ENCODE results near the gene BHMT2. TPM values are rescaled to one million over a fixed set of nuclear protein-coding genes. Genes with fewer than 3 reads are reported as not detected.

BHMT2 gene
- total and polyA plus RNA-seq, 2 donors: 0.05 to 1.0 TPM

GRCh38 chr5:79031485-79031867 lies 38.1 kb upstream of the BHMT2 start:
- Histone ChIP-seq H3K36me3 (ENCODE audit: control insufficient read depth in 2 of 2, insufficient read depth in 2 of 2, low read length in 1 of 2) (no peaks in the 10 kb centered on the region), H3K27me3 (ENCODE audit: control insufficient read depth in 2 of 2, insufficient read depth in 1 of 2, low read length in 1 of 2) (no peaks in the 10 kb centered on the region), H3K9me3 (ENCODE audit: control insufficient read depth in 2 of 2, insufficient read depth in 1 of 2, low read length in 1 of 2) (no peaks in the 10 kb centered on the region), H3K27ac (ENCODE audit: low read depth in 1 of 2, low read length in 1 of 2) (no peak overlapping the region), H3K4me1 (ENCODE audit: control insufficient read depth in 2 of 2, insufficient read depth in 2 of 2, low read length in 2 of 2) (no peaks in the 10 kb centered on the region), H3K4me3 (ENCODE audit: low read length in 2 of 2) (no peak overlapping the region)
- DNase-seq (ENCODE audit: low read depth in 6 of 9, low spot score in 9 of 9): no peak
- 100% methylated on average over 1 of the region's 1 CpG for WGBS

- H3K27ac ChIP-seq (ENCODE audit: low read depth in 1 of 2, low read length in 1 of 2): no peak overlapping the region
- H3K36me3 ChIP-seq (ENCODE audit: control insufficient read depth in 2 of 2, insufficient read depth in 2 of 2, low read length in 1 of 2): no peaks in the 10 kb centered on the region
- no peak overlapping the region for H3K4me3 ChIP-seq (ENCODE audit: low read length in 2 of 2)
- peaks cover 0 to 3% of the 10 kb centered on the region in 2 donors for H3K9me3 ChIP-seq (ENCODE audit: control insufficient read depth in 2 of 2, insufficient read depth in 1 of 2, low read length in 1 of 2)
- 97% methylated on average over 10 of the region's 10 CpGs for WGBS
- DNase-seq (ENCODE audit: low read depth in 6 of 9, low spot score in 9 of 9): no peak
- H3K4me1 ChIP-seq (ENCODE audit: control insufficient read depth in 2 of 2, insufficient read depth in 2 of 2, low read length in 2 of 2): no peaks in the 10 kb centered on the region
- no peaks in the 10 kb centered on the region for H3K27me3 ChIP-seq (ENCODE audit: control insufficient read depth in 2 of 2, insufficient read depth in 1 of 2, low read length in 1 of 2)
Measured at GRCh38 chr5:79032031-79032695, 37.4 kb upstream of the BHMT2 start.

- Histone ChIP-seq H3K4me1 (ENCODE audit: control insufficient read depth in 2 of 2, insufficient read depth in 2 of 2, low read length in 2 of 2) (no peaks in the 10 kb centered on the region), H3K4me3 (ENCODE audit: low read length in 2 of 2) (no peak overlapping the region), H3K36me3 (ENCODE audit: control insufficient read depth in 2 of 2, insufficient read depth in 2 of 2, low read length in 1 of 2) (no peaks in the 10 kb centered on the region), H3K27me3 (ENCODE audit: control insufficient read depth in 2 of 2, insufficient read depth in 1 of 2, low read length in 1 of 2) (no peaks in the 10 kb centered on the region), H3K27ac (ENCODE audit: low read depth in 1 of 2, low read length in 1 of 2) (no peak overlapping the region), H3K9me3 (ENCODE audit: control insufficient read depth in 2 of 2, insufficient read depth in 1 of 2, low read length in 1 of 2) (peaks cover 0 to 3% of the 10 kb centered on the region in 2 donors)
- no peak for DNase-seq (ENCODE audit: low read depth in 6 of 9, low spot score in 9 of 9)
- 96% methylated on average over 5 of the region's 5 CpGs for WGBS
Measured at GRCh38 chr5:79032782-79033181, 36.8 kb upstream of the BHMT2 start.

- 97% methylated on average over 3 of the region's 3 CpGs for WGBS
- Histone ChIP-seq H3K27ac (ENCODE audit: low read depth in 1 of 2, low read length in 1 of 2) (no peak overlapping the region), H3K36me3 (ENCODE audit: control insufficient read depth in 2 of 2, insufficient read depth in 2 of 2, low read length in 1 of 2) (no peaks in the 10 kb centered on the region), H3K27me3 (ENCODE audit: control insufficient read depth in 2 of 2, insufficient read depth in 1 of 2, low read length in 1 of 2) (no peaks in the 10 kb centered on the region), H3K9me3 (ENCODE audit: control insufficient read depth in 2 of 2, insufficient read depth in 1 of 2, low read length in 1 of 2) (peaks cover 0 to 3% of the 10 kb centered on the region in 2 donors), H3K4me1 (ENCODE audit: control insufficient read depth in 2 of 2, insufficient read depth in 2 of 2, low read length in 2 of 2) (no peaks in the 10 kb centered on the region), H3K4me3 (ENCODE audit: low read length in 2 of 2) (no peak overlapping the region)
- no peak for DNase-seq (ENCODE audit: low read depth in 6 of 9, low spot score in 9 of 9)
Measured at GRCh38 chr5:79035237-79035636, 34.3 kb upstream of the BHMT2 start.

DNA sequence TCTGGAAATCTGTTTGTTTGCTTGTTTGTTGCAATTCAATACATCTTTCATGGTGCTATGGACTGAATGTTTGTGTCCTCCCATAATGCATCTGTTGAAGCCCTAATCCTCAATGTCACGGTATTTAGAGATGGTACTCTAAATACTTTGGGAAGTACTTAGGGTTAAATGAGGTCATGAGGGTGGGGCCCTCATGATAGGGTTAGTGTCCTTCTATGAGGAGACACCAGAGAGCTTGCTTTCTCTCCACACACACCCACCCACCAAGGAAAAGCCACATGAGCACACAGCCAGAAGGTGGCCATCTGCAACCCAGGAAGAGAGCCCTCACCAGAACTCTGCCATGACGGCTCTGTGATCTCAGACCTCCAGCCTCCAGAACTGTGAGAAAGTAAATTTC lies 32.8 kb upstream of the BHMT2 start:
- H3K4me3 ChIP-seq (ENCODE audit: low read length in 2 of 2): no peak overlapping the region
- H3K27me3 ChIP-seq (ENCODE audit: control insufficient read depth in 2 of 2, insufficient read depth in 1 of 2, low read length in 1 of 2): no peaks in the 10 kb centered on the region
- no peaks in the 10 kb centered on the region for H3K4me1 ChIP-seq (ENCODE audit: control insufficient read depth in 2 of 2, insufficient read depth in 2 of 2, low read length in 2 of 2)
- H3K36me3 ChIP-seq (ENCODE audit: control insufficient read depth in 2 of 2, insufficient read depth in 2 of 2, low read length in 1 of 2): no peaks in the 10 kb centered on the region
- H3K27ac ChIP-seq (ENCODE audit: low read depth in 1 of 2, low read length in 1 of 2): no peak overlapping the region
- 97% methylated on average over 2 of the region's 2 CpGs for WGBS
- DNase-seq (ENCODE audit: low read depth in 6 of 9, low spot score in 9 of 9): no peak
- peaks cover 0 to 3% of the 10 kb centered on the region in 2 donors for H3K9me3 ChIP-seq (ENCODE audit: control insufficient read depth in 2 of 2, insufficient read depth in 1 of 2, low read length in 1 of 2)

- H3K27me3 ChIP-seq (ENCODE audit: control insufficient read depth in 2 of 2, insufficient read depth in 1 of 2, low read length in 1 of 2): no peaks in the 10 kb centered on the region
- WGBS: 91% methylated on average over 3 of the region's 3 CpGs
- no peak overlapping the region for H3K4me3 ChIP-seq (ENCODE audit: low read length in 2 of 2)
- no peaks in the 10 kb centered on the region for H3K36me3 ChIP-seq (ENCODE audit: control insufficient read depth in 2 of 2, insufficient read depth in 2 of 2, low read length in 1 of 2)
- DNase-seq (ENCODE audit: low read depth in 6 of 9, low spot score in 9 of 9): no peak
- no peak overlapping the region for H3K27ac ChIP-seq (ENCODE audit: low read depth in 1 of 2, low read length in 1 of 2)
- no peaks in the 10 kb centered on the region for H3K4me1 ChIP-seq (ENCODE audit: control insufficient read depth in 2 of 2, insufficient read depth in 2 of 2, low read length in 2 of 2)
- no peaks in the 10 kb centered on the region for H3K9me3 ChIP-seq (ENCODE audit: control insufficient read depth in 2 of 2, insufficient read depth in 1 of 2, low read length in 1 of 2)
Measured at GRCh38 chr5:79042188-79042587, 27.4 kb upstream of the BHMT2 start.

DNA sequence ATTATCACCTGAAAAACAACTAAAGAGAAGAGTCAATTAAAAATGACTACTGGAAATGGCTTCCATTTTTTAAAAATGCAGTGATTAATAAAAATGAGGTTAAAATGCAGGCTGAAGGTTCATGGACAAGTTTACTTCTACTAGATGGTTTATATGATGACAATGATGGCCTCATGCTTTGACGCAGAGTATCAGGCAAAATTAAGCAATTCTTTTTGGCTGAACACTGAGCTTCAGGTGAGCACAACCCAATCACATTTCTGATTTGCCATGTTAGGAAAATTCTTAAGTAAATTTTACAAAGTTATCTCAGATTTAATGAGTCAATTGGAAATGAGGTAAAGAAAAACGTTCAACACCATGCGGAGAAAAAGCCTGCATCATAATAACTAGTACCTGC lies 22.4 kb upstream of the BHMT2 start:
- Histone ChIP-seq H3K27ac (ENCODE audit: low read depth in 1 of 2, low read length in 1 of 2) (no peak overlapping the region), H3K9me3 (ENCODE audit: control insufficient read depth in 2 of 2, insufficient read depth in 1 of 2, low read length in 1 of 2) (no peaks in the 10 kb centered on the region), H3K4me3 (ENCODE audit: low read length in 2 of 2) (no peak overlapping the region), H3K4me1 (ENCODE audit: control insufficient read depth in 2 of 2, insufficient read depth in 2 of 2, low read length in 2 of 2) (no peaks in the 10 kb centered on the region), H3K27me3 (ENCODE audit: control insufficient read depth in 2 of 2, insufficient read depth in 1 of 2, low read length in 1 of 2) (no peaks in the 10 kb centered on the region), H3K36me3 (ENCODE audit: control insufficient read depth in 2 of 2, insufficient read depth in 2 of 2, low read length in 1 of 2) (no peaks in the 10 kb centered on the region)
- DNase-seq (ENCODE audit: low read depth in 6 of 9, low spot score in 9 of 9): no peak
- WGBS: 99% methylated on average over 3 of the region's 3 CpGs

GRCh38 chr5:79048437-79048836 lies 21.1 kb upstream of the BHMT2 start:
- no peak for DNase-seq (ENCODE audit: low read depth in 6 of 9, low spot score in 9 of 9)
- Histone ChIP-seq H3K27me3 (ENCODE audit: control insufficient read depth in 2 of 2, insufficient read depth in 1 of 2, low read length in 1 of 2) (no peaks in the 10 kb centered on the region), H3K4me1 (ENCODE audit: control insufficient read depth in 2 of 2, insufficient read depth in 2 of 2, low read length in 2 of 2) (no peaks in the 10 kb centered on the region), H3K36me3 (ENCODE audit: control insufficient read depth in 2 of 2, insufficient read depth in 2 of 2, low read length in 1 of 2) (no peaks in the 10 kb centered on the region), H3K4me3 (ENCODE audit: low read length in 2 of 2) (no peak overlapping the region), H3K9me3 (ENCODE audit: control insufficient read depth in 2 of 2, insufficient read depth in 1 of 2, low read length in 1 of 2) (no peaks in the 10 kb centered on the region), H3K27ac (ENCODE audit: low read depth in 1 of 2, low read length in 1 of 2) (no peak overlapping the region)

DNA sequence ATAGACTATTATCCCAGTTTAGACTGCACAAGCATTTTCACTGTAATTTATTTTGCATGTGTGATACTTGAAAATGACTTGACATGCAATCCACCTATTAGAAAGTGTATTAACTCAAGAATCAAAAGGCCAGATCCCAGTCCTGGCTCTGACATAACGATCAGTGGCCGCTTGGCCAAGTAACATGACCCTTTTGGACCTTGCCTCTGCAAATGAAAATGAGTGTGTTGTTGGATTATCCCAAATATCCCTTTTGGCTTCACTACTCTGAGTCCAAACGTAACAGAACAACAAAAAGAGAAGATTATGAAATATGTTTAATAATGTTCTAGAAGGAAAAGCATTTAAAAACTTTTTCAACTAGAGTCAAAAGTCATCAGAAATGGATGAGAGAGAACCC lies 19.1 kb upstream of the BHMT2 start:
- H3K36me3 ChIP-seq (ENCODE audit: control insufficient read depth in 2 of 2, insufficient read depth in 2 of 2, low read length in 1 of 2): no peaks in the 10 kb centered on the region
- H3K4me3 ChIP-seq (ENCODE audit: low read length in 2 of 2): no peak overlapping the region
- H3K27ac ChIP-seq (ENCODE audit: low read depth in 1 of 2, low read length in 1 of 2): no peak overlapping the region
- WGBS: 91% methylated on average over 3 of the region's 3 CpGs
- no peak for DNase-seq (ENCODE audit: low read depth in 6 of 9, low spot score in 9 of 9)
- H3K4me1 ChIP-seq (ENCODE audit: control insufficient read depth in 2 of 2, insufficient read depth in 2 of 2, low read length in 2 of 2): no peaks in the 10 kb centered on the region
- H3K27me3 ChIP-seq (ENCODE audit: control insufficient read depth in 2 of 2, insufficient read depth in 1 of 2, low read length in 1 of 2): no peaks in the 10 kb centered on the region
- H3K9me3 ChIP-seq (ENCODE audit: control insufficient read depth in 2 of 2, insufficient read depth in 1 of 2, low read length in 1 of 2): no peaks in the 10 kb centered on the region

DNA sequence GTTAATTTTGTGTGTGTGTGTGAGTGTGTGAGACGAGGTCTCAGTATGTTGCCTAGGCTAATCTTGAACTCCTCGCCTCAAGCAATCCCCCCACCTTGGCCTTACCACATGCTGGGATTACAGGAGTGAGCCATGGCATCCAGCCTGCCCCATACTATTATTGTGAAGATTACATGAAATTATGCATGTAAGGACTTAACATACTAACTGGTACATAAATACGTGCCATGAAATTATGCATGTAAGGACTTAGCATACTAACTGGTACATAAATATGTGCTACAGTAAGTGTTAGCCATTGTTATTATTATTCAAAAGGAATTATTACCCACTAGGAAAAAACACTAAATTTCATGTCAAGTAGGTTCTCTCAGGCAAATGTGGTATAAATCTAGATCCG lies 16.2 kb upstream of the BHMT2 start:
- WGBS: 98% methylated on average over 4 of the region's 4 CpGs
- no peaks in the 10 kb centered on the region for H3K9me3 ChIP-seq (ENCODE audit: control insufficient read depth in 2 of 2, insufficient read depth in 1 of 2, low read length in 1 of 2)
- H3K27me3 ChIP-seq (ENCODE audit: control insufficient read depth in 2 of 2, insufficient read depth in 1 of 2, low read length in 1 of 2): no peaks in the 10 kb centered on the region
- no peak for DNase-seq (ENCODE audit: low read depth in 6 of 9, low spot score in 9 of 9)
- H3K4me3 ChIP-seq (ENCODE audit: low read length in 2 of 2): no peak overlapping the region
- no peaks in the 10 kb centered on the region for H3K4me1 ChIP-seq (ENCODE audit: control insufficient read depth in 2 of 2, insufficient read depth in 2 of 2, low read length in 2 of 2)
- H3K27ac ChIP-seq (ENCODE audit: low read depth in 1 of 2, low read length in 1 of 2): no peak overlapping the region
- H3K36me3 ChIP-seq (ENCODE audit: control insufficient read depth in 2 of 2, insufficient read depth in 2 of 2, low read length in 1 of 2): no peaks in the 10 kb centered on the region
